AG20443 (cell line): ENCODE results near the gene WBP2.
A peak's percentile ranks its signal among the peaks of the same experiment; 100 is the strongest.
"Not testable (repeated sequence)": the region's sequence is repeated elsewhere in the genome, so short reads cannot be mapped to it uniquely, and the experiment has no call there.

Source experiments
- DNase-seq: peaks from one replicate; pipeline ENCODE4 v3.0.0; 2012; ENCODE audit warnings: low spot score, mixed read lengths

WBP2 gene

GRCh38 chr17:75865404-75866188 lies 10.5 kb upstream of the WBP2 start:
- not testable (repeated sequence) for DNase-seq

- DNase-seq: not testable (repeated sequence)
Observed at GRCh38 chr17:75864887-75865286, 9.8 kb upstream of the WBP2 start.

GRCh38 chr17:75864448-75864871 lies 9.3 kb upstream of the WBP2 start:
- peak; percentile 77 for DNase-seq

DNA sequence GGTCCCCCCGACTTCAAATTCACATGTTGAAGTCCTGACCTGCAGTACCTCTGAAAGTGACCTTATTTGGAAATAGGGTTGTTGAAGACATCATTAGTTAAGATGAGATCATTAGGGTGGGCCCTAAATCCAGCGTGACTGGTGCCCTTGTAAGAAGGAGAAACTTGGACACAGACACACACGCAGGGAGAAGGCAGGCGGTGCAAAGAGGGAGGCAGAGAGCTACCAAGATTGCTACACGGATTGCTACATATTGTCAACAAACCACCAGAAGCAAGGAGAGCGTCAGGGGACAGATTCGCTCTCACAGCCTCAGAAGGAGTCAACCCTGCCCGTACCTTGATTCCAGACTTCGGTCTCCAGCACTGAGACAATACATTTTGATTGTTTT lies 6.8 kb upstream of the WBP2 start:
- peak; percentile 60 for DNase-seq

DNA sequence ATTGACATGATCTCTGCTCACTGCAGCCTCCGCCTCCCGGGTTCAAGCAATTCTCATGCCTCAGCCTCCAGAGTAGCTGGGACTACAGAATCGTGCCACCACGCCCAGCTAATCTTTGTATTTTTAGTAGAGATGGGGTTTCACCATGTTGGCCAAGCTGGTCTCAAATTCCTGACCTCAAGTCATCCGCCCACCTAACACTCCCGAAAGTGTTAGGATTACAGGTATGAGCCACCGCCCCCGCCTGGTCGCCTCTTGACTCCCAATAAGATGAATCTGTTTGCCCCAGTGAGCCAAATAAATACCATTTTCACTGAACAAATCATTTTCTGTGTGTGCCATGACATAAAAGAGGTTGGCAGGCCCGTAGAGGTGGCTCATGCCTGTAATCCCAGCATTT lies 4.2 kb upstream of the WBP2 start:
- DNase-seq: not testable (repeated sequence)

GRCh38 chr17:75856062-75856756 lies 1.1 kb upstream of the WBP2 start:
- DNase-seq: no peak

DNA sequence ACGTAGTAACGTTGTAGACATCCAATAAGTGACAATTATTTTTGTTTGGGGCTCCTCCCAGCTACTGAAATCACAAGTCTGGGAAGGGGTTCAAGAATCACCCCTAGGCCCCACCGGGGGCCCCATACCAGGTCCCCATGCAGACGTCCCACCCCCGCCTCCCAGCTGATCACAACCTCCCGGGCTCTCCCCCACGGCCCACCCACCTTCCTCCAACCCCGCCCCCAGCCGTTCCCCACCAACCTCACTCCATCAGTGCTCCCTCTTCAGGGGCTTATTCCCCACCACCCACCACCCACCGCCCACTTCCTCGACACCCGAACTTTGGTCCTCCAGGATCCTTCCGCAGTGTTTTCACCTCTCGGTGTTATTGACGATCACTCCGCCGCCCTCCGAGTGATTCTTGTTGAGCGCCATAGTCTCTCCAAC lies 240 bp downstream of the WBP2 start:
- no peak for DNase-seq

DNA sequence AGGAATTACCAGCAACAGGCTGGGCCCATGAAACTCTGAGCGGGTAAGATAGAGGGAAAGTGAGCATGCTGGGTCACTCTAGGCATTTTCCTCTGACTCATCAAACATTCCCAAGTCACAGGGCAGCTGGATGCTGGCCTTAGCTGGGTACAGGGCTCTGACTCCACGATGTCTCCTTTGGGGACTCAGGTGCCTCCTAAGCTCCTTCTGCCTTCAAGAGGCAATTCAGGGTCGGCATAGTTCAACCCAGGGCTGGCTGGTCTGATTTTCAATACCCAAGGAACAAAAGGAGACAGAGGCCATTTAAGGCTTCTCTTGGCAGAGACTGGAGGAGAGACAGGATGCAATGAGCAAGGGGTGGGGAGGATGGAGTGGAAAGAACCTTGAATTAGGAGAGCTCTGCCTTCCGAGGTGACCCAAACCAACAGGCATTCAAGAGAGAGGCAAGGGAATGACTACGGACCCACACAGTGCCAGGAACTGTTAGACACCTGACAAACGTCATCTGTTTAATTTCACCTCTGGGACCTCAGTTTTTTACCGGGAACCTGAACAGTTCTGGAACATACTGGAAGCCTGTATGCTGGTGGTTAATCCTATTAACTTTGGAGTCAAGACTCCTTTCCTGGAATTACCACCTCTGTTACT lies 910 bp downstream of the WBP2 start:
- DNase-seq: peak; percentile 77

GRCh38 chr17:75853433-75853832 lies 1.7 kb downstream of the WBP2 start:
- peak; percentile 53 for DNase-seq

DNA sequence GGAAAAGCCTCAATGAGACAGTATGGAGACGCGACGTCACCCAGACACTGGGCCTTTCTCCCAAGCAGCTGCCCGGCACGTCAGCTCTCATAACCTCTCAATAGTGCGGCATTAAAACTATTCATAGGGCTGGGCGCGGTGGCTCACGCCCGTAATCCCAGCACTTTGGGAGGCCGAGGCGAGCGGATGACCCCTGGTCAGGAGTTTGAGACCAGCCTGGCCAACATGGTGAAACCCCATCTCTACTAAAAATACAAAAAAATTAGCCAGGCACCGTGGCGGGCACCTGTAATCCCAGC lies 3.5 kb downstream of the WBP2 start:
- not testable (repeated sequence) for DNase-seq

- no peak for DNase-seq
Observed at GRCh38 chr17:75850928-75851692, 4.0 kb downstream of the WBP2 start.

DNA sequence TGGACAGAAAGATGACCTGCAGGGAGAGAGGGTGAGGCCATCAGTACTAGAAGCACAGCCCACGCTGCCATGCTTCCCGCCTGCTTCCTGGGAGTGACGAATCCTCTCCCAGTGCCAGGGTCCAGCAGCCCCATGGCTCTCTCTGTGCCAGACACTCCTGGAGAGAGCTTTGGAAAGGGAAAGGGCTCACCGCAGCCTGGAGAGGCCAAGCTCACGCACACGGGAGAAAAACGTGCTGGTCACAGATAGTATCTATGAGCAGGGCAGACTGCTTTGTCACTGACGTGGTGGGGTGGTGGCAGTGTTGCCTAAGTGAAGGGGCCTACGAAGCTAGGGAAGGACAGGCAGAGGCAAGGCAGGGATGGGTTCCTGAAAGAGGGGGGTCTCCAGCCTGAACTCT lies 5.4 kb downstream of the WBP2 start:
- DNase-seq: no peak

DNA sequence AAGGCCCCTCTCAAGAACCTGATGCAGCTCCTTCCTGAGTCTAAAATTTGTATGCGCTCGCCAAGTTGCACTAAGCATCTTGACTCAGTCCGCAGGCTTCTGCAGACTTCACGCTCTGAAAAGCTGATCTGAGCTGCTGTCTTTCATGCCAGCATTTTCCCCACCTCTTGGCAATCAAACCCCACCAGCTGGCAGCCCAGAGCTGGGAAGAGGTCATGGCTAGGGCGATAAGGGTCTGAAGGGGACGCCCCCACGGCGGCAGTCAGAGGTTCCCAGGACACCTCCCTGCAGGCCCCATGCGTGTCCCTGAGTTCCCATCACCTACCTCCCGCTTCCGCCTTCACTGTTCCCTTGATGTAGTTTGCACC lies 5.9 kb downstream of the WBP2 start:
- no peak for DNase-seq

GRCh38 chr17:75848523-75849278 lies 6.4 kb downstream of the WBP2 start:
- no peak for DNase-seq

- DNase-seq: no peak
Observed at GRCh38 chr17:75847614-75848522, 7.3 kb downstream of the WBP2 start.

DNA sequence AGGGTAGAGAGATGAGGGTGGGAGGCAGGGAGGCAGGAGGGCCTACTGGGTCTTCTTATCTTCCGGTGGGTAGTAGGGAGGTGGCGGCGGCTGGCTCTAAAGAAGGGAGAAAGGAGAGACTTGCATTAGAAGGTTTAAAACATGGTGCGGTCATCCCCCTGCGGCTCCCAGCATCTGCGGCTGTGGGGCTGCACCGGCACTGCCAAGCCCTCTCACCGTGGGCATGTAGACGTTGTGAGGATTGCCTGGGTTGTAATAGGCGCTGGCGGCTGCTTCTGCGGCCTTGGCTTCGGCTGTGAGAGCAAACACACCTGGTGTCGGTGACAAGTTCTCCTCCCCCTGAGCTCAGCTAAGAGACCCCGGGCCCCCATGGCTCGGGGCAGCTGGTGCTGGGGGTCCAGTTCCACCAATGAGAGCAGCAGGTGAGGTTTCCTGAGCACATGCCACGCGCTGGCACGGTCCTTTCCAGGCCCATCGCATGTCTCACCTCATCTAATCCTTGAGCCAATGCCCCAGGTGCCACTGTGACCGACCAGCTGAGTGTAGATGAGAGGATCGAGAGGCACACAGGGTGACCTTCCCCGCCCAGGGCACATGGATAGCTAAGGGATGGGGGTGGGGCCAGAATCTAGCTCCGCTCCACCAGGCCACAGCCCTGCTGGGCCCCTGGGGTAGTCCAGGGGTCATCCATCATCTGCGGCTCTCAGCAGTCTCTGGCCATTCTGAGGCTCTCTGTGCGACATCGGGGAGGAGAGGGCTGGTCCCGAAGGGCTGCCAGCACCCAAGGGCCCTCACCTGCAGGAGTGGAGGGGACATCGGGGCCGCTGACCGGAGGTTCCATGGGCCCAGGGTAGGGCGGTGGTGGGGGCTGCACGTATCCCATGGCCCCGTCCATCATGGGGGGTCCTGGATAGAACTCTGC lies 8.2 kb downstream of the WBP2 start:
- no peak for DNase-seq

DNA sequence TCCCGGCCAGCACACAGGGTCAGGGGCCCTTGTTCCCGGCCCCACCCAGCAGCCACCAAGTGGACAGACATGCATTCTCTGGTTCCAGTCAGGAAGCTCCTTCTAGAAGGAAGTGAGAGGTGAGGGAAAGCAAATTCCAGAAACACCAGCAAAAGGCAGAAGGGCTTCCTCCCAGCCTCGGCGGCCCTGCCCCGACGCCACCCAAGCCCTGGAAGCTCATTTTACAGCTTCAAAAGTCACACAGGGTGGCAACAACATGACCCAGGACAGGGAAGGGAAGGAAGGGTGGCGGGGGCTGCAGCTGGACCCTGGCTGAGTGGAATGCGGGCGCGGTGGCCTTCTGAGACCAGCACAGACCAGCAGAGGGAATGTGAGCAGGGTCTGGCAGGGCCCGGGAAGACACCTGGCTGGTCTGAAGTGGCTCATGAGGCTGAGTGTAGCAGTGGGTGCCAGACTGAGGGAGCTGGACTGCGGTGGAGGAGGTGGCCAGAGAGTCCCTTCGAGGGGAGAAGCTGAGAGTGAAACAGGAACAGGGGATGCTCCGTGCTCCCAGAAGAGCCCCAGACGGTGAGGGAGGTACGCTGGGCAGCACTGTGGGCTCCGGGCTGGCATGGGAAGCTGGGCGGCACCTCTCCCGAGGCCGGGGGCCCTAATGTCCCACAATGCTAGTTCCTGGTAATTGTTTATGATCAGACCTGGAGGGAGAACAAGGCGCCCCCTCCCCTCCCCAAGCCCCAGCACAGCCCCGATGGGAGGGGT lies 9.0 kb downstream of the WBP2 start:
- DNase-seq: no peak

GRCh38 chr17:75845058-75845711 lies 9.9 kb downstream of the WBP2 start:
- peak; percentile 90 for DNase-seq
